Measurements from ENCODE around the gene GRK5.

The GRK5 gene

DNA sequence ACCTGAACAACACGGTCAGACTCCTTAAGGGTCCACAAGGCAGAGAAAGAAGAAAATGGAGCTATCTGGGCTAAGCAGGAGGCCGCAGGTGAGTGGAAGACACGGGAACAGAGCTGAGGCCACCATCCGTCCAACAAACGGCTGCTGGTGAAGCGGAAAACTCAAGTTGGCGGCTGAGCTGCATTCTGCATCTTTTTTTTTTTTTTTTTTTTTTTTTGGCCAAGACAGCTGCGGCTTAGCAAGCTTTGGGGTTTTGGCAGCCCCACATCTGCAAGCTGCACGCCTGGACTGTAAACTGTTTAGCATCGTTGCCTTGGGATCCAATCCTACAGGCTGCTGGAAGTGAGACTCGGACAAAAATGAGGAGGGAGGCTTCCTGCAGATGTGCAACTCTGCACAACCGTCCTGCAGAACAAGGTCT, 297.8 kb downstream of the GRK5 start:
- H3K36me3 ChIP-seq (replicated peaks; ENCODE audit: low read depth, low read length): peaks cover 13% of the 10 kb centered on the region

More for the DNA sequence above, 297.8 kb downstream of the GRK5 start:
- H3K4me2 ChIP-seq (ENCODE audit: low read length): no peak overlapping the region
- H3K9me3 ChIP-seq (ENCODE audit: insufficient read depth, low read length): no peaks in the 10 kb centered on the region
- no peak overlapping the region for H2AFZ ChIP-seq (ENCODE audit: low read depth, low read length)
- H3K4me3 ChIP-seq (ENCODE audit: low read length): no peak overlapping the region
- H3K9ac ChIP-seq (ENCODE audit: low read length): no peak overlapping the region
- no peak overlapping the region for H3K27ac ChIP-seq (ENCODE audit: low read length)
- TF ChIP-seq EZH2phosphoT487 (IDR thresholded peaks at IDR 0.05; ENCODE audit: low read depth): no peak
- TF ChIP-seq, protein P1, sequence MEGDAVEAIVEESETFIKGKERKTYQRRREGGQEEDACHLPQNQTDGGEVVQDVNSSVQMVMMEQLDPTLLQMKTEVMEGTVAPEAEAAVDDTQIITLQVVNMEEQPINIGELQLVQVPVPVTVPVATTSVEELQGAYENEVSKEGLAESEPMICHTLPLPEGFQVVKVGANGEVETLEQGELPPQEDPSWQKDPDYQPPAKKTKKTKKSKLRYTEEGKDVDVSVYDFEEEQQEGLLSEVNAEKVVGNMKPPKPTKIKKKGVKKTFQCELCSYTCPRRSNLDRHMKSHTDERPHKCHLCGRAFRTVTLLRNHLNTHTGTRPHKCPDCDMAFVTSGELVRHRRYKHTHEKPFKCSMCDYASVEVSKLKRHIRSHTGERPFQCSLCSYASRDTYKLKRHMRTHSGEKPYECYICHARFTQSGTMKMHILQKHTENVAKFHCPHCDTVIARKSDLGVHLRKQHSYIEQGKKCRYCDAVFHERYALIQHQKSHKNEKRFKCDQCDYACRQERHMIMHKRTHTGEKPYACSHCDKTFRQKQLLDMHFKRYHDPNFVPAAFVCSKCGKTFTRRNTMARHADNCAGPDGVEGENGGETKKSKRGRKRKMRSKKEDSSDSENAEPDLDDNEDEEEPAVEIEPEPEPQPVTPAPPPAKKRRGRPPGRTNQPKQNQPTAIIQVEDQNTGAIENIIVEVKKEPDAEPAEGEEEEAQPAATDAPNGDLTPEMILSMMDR (IDR thresholded peaks at IDR 0.05; ENCODE audit: low read depth, low read length): no peak
- H3K27me3 ChIP-seq (ENCODE audit: low read depth, low read length): no peaks in the 10 kb centered on the region
- H3K4me1 ChIP-seq (ENCODE audit: low read length): peaks cover 9% of the 10 kb centered on the region
- no peaks in the 10 kb centered on the region for H4K20me1 ChIP-seq (ENCODE audit: insufficient read depth, low read length)
- no peaks in the 10 kb centered on the region for H3K79me2 ChIP-seq (ENCODE audit: low read length)

All from OCI-LY3 (cell line).